Heart left ventricle (tissue), 13 donors: ENCODE measurements around the gene SMIM5.

Source experiments
- POLR2A ChIP-seq, 2 donors: fragments of 450-650 bp; IDR thresholded peaks; one replicate each; pipeline ENCODE4 v1.6.1; 2017; ENCODE audit warnings: antibody characterized with exemption in 2 of 2, mild to moderate bottlenecking in 2 of 2, moderate library complexity in 2 of 2
- TF ChIP-seq, protein P1 (sequence below), 12 donors: fragments of 200-600 bp; sonication (generic) in 4 of 12; IDR thresholded peaks; one replicate each; pipeline versions ENCODE4 v1.5.0 to v1.8.0; 2018 to 2022; ENCODE audit warnings: antibody characterized with exemption in 12 of 12, mild to moderate bottlenecking in 5 of 12
- donor health status: ischemic (EF 13 %, LVEDD 7.1; RV severe dilation, severe dysfunction).
- donor health status: DM: no; HTN: yes; CAD: no.
- donor health status: DM: no; HTN: no; CAD: no.
- donor health status: ischemic (EF 25% LVEDD 6.9; RV normal size, moderate dysfunction).
- donor health status: ischemic (EF 25% LVEDD 5.7; RV mildly dilated, moderate dysfunction).
- donor health status: ischemic (EF 35%, LVEDD 5.7; RV mildly dilated, moderate dysfunction).
- donor health status: nonischemic (EF 11% LVEDD 7.7; RV severe dilation, severe dysfunction).
- donor health status: DM: yes; HTN: yes; CAD: no.
- donor health status: PGD.
- donor health status: ischemic (EF 29% LVEDD 5.4; RV normal size, mild dysfunction).
- donor health status: nonischemic (EF 23%, LVEDD 6.1; RV moderate dilation, normal function).

DNA sequence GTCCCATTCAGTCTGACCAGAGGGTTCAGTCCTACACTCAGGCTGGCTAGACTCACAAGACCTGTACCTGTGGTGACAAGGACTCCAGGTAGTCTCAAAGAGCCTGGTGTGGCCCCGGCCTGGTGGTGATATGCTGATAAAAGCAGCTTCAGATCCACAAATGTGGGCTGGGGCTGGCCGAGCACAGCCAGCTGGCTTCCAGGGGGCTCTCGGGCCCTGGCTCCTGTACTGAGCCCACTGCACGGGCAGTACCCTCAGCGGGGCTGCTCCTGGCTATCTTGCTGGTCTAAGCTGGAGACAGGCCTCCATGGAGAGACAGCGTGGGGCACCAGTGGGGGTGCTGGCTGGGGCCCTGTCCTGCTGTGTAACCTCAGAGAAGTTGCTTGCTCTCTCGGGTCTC lies 4.3 kb downstream of the SMIM5 start:
- TF ChIP-seq, protein P1, sequence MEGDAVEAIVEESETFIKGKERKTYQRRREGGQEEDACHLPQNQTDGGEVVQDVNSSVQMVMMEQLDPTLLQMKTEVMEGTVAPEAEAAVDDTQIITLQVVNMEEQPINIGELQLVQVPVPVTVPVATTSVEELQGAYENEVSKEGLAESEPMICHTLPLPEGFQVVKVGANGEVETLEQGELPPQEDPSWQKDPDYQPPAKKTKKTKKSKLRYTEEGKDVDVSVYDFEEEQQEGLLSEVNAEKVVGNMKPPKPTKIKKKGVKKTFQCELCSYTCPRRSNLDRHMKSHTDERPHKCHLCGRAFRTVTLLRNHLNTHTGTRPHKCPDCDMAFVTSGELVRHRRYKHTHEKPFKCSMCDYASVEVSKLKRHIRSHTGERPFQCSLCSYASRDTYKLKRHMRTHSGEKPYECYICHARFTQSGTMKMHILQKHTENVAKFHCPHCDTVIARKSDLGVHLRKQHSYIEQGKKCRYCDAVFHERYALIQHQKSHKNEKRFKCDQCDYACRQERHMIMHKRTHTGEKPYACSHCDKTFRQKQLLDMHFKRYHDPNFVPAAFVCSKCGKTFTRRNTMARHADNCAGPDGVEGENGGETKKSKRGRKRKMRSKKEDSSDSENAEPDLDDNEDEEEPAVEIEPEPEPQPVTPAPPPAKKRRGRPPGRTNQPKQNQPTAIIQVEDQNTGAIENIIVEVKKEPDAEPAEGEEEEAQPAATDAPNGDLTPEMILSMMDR (IDR thresholded peaks at IDR 0.05), result no peak
- no peak for TF ChIP-seq POLR2A (IDR thresholded peaks at IDR 0.05)
